GM23338 (cell line): Measurements from ENCODE around the gene MYO3B. TPM values are rescaled to one million over a fixed set of nuclear protein-coding genes. Genes with fewer than 3 reads are reported as not detected.

Source experiments
- ATAC-seq: fragments of 200-7000 bp; cut with Tn5 transposase; 3 replicates; pipeline ENCODE4 v1.9.1; 2020
- DNase-seq: peaks from one replicate; pipeline ENCODE4 v3.0.0-alpha.2; 2015; ENCODE audit warnings: low spot score
- H2AFZ ChIP-seq: fragments of 200-600 bp; sonication (generic); 2 replicates; pipeline ENCODE4 v1.8.0; 2016; ENCODE audit warnings: antibody characterized with exemption, mild to moderate bottlenecking, moderate library complexity
- H3F3A ChIP-seq: fragments of 200-600 bp; sonication (generic); replicated peaks from 2 replicates; pipeline ENCODE4 v1.8.0; 2017; ENCODE audit warnings: antibody characterized with exemption, mixed run types, low read depth
- H3K27ac ChIP-seq: fragments of 200-600 bp; sonication (generic); 2 replicates; pipeline ENCODE4 v1.6.1; 2016; ENCODE audit warnings: low read depth
- H3K27me3 ChIP-seq: fragments of 200-600 bp; sonication (generic); 2 replicates; pipeline ENCODE4 v1.8.0; 2016; ENCODE audit warnings: mild to moderate bottlenecking, mixed run types, moderate library complexity; ENCODE audit not compliant: insufficient read depth
- H3K36me3 ChIP-seq: fragments of 200-600 bp; sonication (generic); 2 replicates; pipeline ENCODE4 v1.8.0; 2016; ENCODE audit warnings: mild to moderate bottlenecking; ENCODE audit not compliant: insufficient read depth
- H3K4me1 ChIP-seq: fragments of 200-600 bp; sonication (generic); 2 replicates; pipeline ENCODE4 v1.8.0; 2016; ENCODE audit warnings: mild to moderate bottlenecking, moderate library complexity; ENCODE audit not compliant: insufficient read depth
- H3K4me2 ChIP-seq: fragments of 200-600 bp; sonication (generic); 2 replicates; pipeline ENCODE4 v1.7.1; 2017; ENCODE audit warnings: mixed run types
- H3K4me3 ChIP-seq: fragments of 200-600 bp; sonication (generic); 2 replicates; pipeline ENCODE4 v1.6.1; 2016; ENCODE audit warnings: mixed run types
- H3K79me2 ChIP-seq: fragments of 200-600 bp; sonication (generic); replicated peaks from 2 replicates; pipeline ENCODE4 v1.8.0; 2017; ENCODE audit warnings: mild to moderate bottlenecking; ENCODE audit not compliant: insufficient read depth
- H3K9me2 ChIP-seq: fragments of 200-600 bp; sonication (generic); 2 replicates; pipeline ENCODE4 v1.8.0; 2017; ENCODE audit not compliant: insufficient read depth
- H4K20me1 ChIP-seq: fragments of 200-600 bp; sonication (generic); replicated peaks from 2 replicates; pipeline ENCODE4 v1.8.0; 2017; ENCODE audit warnings: mild to moderate bottlenecking; ENCODE audit not compliant: insufficient read depth
- H3K27ac Mint-ChIP-seq: 2 replicates; pipeline ENCODE4 v1.8.0; 2020; ENCODE audit warnings: inconsistent platforms, mild to moderate bottlenecking, moderate library complexity, mixed read lengths
- H3K27me3 Mint-ChIP-seq: 3 replicates; pipeline ENCODE4 v1.8.0; 2022; ENCODE audit warnings: low read depth, mild to moderate bottlenecking, moderate library complexity, mixed read lengths, inconsistent platforms; ENCODE audit not compliant: insufficient read depth, poor library complexity
- H3K36me3 Mint-ChIP-seq: 3 replicates; pipeline ENCODE4 v1.8.0; 2021; ENCODE audit warnings: low read depth, mild to moderate bottlenecking, inconsistent platforms, moderate library complexity, mixed read lengths
- H3K4me1 Mint-ChIP-seq: 3 replicates; pipeline ENCODE4 v1.8.0; 2020; ENCODE audit warnings: mild to moderate bottlenecking, inconsistent platforms, mixed read lengths
- H3K4me3 Mint-ChIP-seq: 3 replicates; pipeline ENCODE4 v1.8.0; 2021; ENCODE audit warnings: moderate library complexity, mild to moderate bottlenecking, inconsistent platforms, mixed read lengths
- H3K9me3 Mint-ChIP-seq: 3 replicates; pipeline ENCODE4 v1.8.0; 2020; ENCODE audit warnings: moderate library complexity, mild to moderate bottlenecking, inconsistent platforms, mixed read lengths
- EZH2phosphoT487 ChIP-seq: fragments of 200-600 bp; sonication (generic); IDR thresholded peaks from one replicate; pipeline ENCODE4 v1.8.1; 2018; ENCODE audit warnings: antibody characterized with exemption; ENCODE audit not compliant: unreplicated experiment
- JUNB ChIP-seq: IDR thresholded peaks from one replicate; pipeline ENCODE4 v1.6.1; 2016; ENCODE audit warnings: antibody characterized with exemption; ENCODE audit not compliant: unreplicated experiment
- NANOG ChIP-seq: IDR thresholded peaks from 2 replicates; pipeline ENCODE4 v1.6.1; 2016; ENCODE audit warnings: antibody characterized with exemption, borderline replicate concordance
- STAT1 ChIP-seq: IDR thresholded peaks from one replicate; pipeline ENCODE4 v1.6.1; 2016; ENCODE audit warnings: antibody characterized with exemption; ENCODE audit not compliant: unreplicated experiment
- ZNF114 ChIP-seq: fragments of 250-450 bp; sonication (Bioruptor Pico); IDR thresholded peaks from 2 replicates; pipeline ENCODE4 v1.5.0; 2020; ENCODE audit warnings: mild to moderate bottlenecking, moderate library complexity
- ZNF331 ChIP-seq: fragments of 250-450 bp; sonication (Bioruptor Pico); IDR thresholded peaks from 2 replicates; pipeline ENCODE4 v1.5.0; 2020; ENCODE audit warnings: low read depth, mild to moderate bottlenecking, moderate library complexity
- polyA plus RNA-seq: library from polyadenylated mRNA; unstranded; fragments of >200 nt; fragmentation: Nextera tagmentation; extraction: Ambion mirVana; gene quantifications from 2 replicates; pipeline ENCODE4 v1.2.1, GENCODE V29; 2016
- total RNA-seq: library from RNA; depleted of rRNA; stranded (reverse); fragments of >200 nt; shearing (Covaris generic); gene quantifications from 2 replicates; pipeline ENCODE4 v1.2.3, GENCODE V29; 2014
- TF ChIP-seq, protein P1 (sequence below): fragments of 250-450 bp; sonication (Bioruptor Pico); IDR thresholded peaks from 2 replicates; pipeline ENCODE4 v1.5.0; 2020; ENCODE audit warnings: mild to moderate bottlenecking, moderate library complexity

MYO3B gene
- total and polyA plus RNA-seq, 2 experiments from 2014 or later = 0.42 TPM; not detected in 1

- TF ChIP-seq, protein P1, sequence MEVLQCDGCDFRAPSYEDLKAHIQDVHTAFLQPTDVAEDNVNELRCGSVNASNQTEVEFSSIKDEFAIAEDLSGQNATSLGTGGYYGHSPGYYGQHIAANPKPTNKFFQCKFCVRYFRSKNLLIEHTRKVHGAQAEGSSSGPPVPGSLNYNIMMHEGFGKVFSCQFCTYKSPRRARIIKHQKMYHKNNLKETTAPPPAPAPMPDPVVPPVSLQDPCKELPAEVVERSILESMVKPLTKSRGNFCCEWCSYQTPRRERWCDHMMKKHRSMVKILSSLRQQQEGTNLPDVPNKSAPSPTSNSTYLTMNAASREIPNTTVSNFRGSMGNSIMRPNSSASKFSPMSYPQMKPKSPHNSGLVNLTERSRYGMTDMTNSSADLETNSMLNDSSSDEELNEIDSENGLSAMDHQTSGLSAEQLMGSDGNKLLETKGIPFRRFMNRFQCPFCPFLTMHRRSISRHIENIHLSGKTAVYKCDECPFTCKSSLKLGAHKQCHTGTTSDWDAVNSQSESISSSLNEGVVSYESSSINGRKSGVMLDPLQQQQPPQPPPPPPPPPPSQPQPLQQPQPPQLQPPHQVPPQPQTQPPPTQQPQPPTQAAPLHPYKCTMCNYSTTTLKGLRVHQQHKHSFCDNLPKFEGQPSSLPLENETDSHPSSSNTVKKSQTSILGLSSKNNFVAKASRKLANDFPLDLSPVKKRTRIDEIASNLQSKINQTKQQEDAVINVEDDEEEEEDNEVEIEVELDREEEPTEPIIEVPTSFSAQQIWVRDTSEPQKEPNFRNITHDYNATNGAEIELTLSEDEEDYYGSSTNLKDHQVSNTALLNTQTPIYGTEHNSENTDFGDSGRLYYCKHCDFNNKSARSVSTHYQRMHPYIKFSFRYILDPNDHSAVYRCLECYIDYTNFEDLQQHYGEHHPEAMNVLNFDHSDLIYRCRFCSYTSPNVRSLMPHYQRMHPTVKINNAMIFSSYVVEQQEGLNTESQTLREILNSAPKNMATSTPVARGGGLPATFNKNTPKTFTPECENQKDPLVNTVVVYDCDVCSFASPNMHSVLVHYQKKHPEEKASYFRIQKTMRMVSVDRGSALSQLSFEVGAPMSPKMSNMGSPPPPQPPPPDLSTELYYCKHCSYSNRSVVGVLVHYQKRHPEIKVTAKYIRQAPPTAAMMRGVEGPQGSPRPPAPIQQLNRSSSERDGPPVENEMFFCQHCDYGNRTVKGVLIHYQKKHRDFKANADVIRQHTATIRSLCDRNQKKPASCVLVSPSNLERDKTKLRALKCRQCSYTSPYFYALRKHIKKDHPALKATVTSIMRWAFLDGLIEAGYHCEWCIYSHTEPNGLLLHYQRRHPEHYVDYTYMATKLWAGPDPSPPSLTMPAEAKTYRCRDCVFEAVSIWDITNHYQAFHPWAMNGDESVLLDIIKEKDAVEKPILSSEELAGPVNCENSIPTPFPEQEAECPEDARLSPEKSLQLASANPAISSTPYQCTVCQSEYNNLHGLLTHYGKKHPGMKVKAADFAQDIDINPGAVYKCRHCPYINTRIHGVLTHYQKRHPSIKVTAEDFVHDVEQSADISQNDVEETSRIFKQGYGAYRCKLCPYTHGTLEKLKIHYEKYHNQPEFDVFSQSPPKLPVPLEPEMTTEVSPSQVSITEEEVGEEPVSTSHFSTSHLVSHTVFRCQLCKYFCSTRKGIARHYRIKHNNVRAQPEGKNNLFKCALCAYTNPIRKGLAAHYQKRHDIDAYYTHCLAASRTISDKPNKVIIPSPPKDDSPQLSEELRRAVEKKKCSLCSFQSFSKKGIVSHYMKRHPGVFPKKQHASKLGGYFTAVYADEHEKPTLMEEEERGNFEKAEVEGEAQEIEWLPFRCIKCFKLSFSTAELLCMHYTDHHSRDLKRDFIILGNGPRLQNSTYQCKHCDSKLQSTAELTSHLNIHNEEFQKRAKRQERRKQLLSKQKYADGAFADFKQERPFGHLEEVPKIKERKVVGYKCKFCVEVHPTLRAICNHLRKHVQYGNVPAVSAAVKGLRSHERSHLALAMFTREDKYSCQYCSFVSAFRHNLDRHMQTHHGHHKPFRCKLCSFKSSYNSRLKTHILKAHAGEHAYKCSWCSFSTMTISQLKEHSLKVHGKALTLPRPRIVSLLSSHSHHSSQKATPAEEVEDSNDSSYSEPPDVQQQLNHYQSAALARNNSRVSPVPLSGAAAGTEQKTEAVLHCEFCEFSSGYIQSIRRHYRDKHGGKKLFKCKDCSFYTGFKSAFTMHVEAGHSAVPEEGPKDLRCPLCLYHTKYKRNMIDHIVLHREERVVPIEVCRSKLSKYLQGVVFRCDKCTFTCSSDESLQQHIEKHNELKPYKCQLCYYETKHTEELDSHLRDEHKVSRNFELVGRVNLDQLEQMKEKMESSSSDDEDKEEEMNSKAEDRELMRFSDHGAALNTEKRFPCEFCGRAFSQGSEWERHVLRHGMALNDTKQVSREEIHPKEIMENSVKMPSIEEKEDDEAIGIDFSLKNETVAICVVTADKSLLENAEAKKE = no peak
- TF ChIP-seq EZH2phosphoT487 (no peak), JUNB (no peak), STAT1 (no peak), ZNF331 (CRISPR knock-in tag) (no peak), ZNF114 (CRISPR knock-in tag) (no peak)
These were observed 461.7 kb downstream of the MYO3B start (continued) for GRCh38 chr2:170639635-170640034.

DNA sequence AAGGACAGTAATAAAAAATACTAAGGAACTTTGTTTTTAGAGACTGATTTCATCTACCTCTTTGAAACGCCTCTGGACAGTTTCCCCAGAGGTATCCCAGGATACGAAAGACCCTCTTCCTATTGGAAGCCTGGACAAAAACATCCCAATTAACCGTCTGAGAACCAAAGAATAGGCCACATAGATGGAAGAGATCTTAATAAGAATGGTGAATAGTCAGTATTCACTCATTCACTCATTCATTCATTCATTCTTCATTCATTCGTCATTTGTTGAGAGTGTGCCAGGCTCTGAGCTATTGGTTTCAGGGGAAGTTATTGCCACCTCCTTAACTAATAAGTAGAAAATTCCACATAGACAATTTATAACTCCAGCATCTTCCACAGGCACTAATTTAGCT, 464.0 kb downstream of the MYO3B start:
- Histone ChIP-seq H4K20me1 (no peaks in the 10 kb centered on the region), H3K27ac (no peak overlapping the region), H3K4me2 (no peak overlapping the region), H3K79me2 (no peaks in the 10 kb centered on the region), H3K36me3 (no peaks in the 10 kb centered on the region), H3F3A (no peaks in the 10 kb centered on the region), H3K4me3 (no peak overlapping the region), H3K9me2 (no peaks in the 10 kb centered on the region), H2AFZ (no peak overlapping the region), H3K27me3 (no peaks in the 10 kb centered on the region), H3K4me1 (no peaks in the 10 kb centered on the region)
- TF ChIP-seq JUNB (no peak), NANOG (no peak)
- no peak for ATAC-seq
- Mint-ChIP-seq H3K36me3 (no peaks in the 10 kb centered on the region), H3K27me3 (no peaks in the 10 kb centered on the region), H3K27ac (no peak overlapping the region), H3K9me3 (no peaks in the 10 kb centered on the region), H3K4me1 (no peaks in the 10 kb centered on the region), H3K4me3 (no peak overlapping the region)
- DNase-seq = no peak
